ENCODE measurements around the gene MBTD1.

GRCh38 chr17:51155416-51155815, 104.4 kb downstream of the MBTD1 start:
- TF ChIP-seq CTCF (IDR thresholded peaks at IDR 0.05) (no peak), POLR2A (IDR thresholded peaks at IDR 0.05) (no peak)

Data from upper lobe of left lung (tissue), 4 donors.